C4-2B (cell line): Measurements from ENCODE around the gene FBL.

ENCODE experiments used
- CTCF ChIP-seq: fragments of 450-650 bp; conservative IDR thresholded peaks from 2 replicates; pipeline ENCODE4 v1.5.1; 2017; ENCODE audit warnings: mild to moderate bottlenecking
- ZFX ChIP-seq: fragments of 450-650 bp; IDR thresholded peaks from 2 replicates; pipeline ENCODE4 v1.6.1; 2017

GRCh38 chr19:39832341-39833083 lies 13.7 kb downstream of the FBL start:
- TF ChIP-seq CTCF (no peak), ZFX (no peak)
